IPS-18c (cell line): Measurements from ENCODE around the gene NBEA.
"Not testable (repeated sequence)": the region's sequence is repeated elsewhere in the genome, so short reads cannot be mapped to it uniquely, and the experiment has no call there.

ENCODE experiments used
- H3K4me3 ChIP-seq: 2 replicates; pipeline ENCODE4 v1.7.0; 2013; ENCODE audit warnings: low read depth, mild to moderate bottlenecking, low read length, moderate library complexity; ENCODE audit not compliant: insufficient read depth
- H3K9me3 ChIP-seq: one replicate; pipeline ENCODE4 v1.6.1; 2013; ENCODE audit warnings: mild to moderate bottlenecking, low read length, moderate library complexity; ENCODE audit not compliant: control insufficient read depth, insufficient read depth

Gene NBEA

DNA sequence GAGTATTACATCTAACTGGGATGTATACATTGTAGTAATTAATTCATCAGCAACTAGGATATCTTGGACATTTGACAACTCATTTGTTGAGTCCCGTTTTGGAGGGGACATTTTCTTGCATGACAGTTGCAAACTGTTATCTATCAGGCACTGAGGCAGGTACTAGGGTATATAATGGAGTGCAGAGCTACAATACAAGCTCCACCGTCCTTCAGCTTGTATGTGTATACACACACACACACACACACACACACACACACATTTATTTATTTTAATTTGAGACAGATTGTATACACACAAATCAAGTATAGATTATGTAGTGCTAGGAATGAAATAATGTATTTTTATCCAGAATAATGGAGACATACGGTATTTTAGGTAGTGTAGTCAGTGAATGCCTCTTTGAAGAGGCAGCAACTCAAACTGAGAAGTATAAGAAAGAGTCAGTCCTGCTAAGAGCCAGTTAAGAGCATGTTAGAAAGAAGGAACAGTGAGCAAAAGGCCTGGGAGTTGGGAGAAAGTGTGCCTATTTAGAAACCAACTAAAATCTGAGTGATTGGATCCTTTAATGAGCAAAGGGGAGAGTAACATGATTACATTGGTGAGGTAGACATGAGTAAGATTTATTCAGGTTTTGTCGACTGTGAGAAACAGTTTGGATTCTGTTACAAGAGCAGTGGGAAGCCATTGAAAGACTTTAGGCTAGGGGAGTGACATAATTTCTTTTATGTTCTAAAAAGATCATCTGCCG lies 74.5 kb downstream of the NBEA start:
- Histone ChIP-seq H3K4me3 (no peak overlapping the region), H3K9me3 (no peaks in the 10 kb centered on the region)

DNA sequence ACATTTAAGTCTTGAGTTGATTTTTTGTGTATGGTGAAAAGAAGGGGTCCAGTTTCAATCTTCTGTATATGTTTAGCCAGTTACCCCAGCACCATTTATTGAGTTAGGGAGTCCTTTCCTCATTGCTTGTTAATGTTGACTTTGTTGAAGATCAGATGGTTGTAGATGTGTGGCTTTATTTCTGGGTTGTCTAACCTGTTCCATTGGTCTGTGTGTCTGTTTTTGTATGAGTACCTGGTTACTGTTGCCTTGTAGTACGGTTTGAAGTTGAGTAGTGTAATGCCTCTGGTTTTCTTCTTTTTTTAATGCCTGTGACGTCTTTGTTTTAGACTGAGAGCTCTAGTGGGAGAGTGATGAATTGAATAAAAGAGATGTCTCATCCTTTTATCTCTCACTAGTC lies 83.2 kb downstream of the NBEA start:
- no peak overlapping the region for H3K4me3 ChIP-seq

DNA sequence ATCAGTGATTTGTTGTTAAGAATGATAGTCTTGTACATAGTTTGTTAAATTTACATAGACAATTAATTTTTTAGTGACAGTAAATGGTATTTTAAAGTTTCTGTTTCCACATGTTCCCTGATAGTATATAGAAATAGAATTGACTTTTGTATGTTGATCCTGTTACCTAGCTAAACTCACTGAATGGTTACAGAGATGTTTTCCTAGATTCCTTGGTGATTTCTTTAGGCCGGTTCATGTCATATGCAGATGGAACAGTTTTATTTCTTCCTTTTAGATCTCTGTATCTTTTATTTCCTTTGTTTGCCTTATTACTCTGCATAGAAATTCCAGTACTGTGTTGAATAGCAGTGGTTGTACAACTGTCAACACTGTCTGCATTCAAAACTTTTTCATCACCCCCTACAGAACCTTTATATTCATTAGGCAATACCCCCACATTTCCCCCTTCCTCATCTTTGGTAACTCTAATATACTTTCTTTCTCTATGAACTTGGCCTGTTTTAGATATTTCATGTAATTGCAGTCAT lies 86.3 kb downstream of the NBEA start:
- H3K4me3 ChIP-seq = no peak overlapping the region
- H3K9me3 ChIP-seq = no peaks in the 10 kb centered on the region

More for the DNA sequence above, 83.2 kb downstream of the NBEA start:
- H3K9me3 ChIP-seq = no peaks in the 10 kb centered on the region

DNA sequence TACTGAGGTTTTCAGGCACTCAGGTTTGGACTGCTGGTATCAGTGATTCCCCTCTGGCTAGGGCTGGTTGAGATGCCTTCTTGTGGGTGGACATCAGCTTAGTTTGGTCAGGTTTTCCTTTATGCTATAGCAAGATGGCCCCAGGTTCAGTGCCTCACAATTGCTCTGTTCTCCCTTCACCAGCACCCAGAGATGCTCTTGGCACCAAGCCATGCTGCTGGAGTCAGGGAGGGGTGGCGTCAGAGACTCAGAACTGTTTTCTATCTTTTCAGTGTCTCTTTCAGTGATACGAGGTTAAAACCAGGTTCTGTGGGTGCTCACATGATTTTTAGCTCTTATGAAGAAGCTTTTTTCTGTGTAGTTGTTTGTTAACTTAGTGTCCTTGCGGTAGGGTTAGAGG lies 96.9 kb downstream of the NBEA start:
- Histone ChIP-seq H3K4me3 (no peak overlapping the region), H3K9me3 (no peaks in the 10 kb centered on the region)

DNA sequence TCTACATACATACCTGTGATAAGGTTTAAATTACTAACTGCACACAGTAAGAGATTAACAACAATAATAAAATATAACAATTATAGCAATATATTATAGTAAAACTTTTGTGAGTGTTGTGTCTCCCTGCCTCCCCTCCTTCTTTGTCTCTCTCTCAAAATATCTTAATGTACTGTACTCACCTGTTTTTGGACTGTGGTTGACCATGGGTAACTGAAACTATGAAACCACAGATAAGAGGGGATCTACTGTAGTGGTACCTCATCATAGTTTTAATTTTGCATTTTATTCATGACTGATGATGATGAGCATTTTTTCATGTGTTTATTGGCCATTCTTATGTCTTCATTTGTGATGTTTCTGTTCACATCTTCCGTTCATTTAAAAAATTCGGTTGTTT lies 104.5 kb downstream of the NBEA start:
- no peak overlapping the region for H3K4me3 ChIP-seq
- H3K9me3 ChIP-seq = no peaks in the 10 kb centered on the region

GRCh38 chr13:35055705-35056104 lies 113.6 kb downstream of the NBEA start:
- no peaks in the 10 kb centered on the region for H3K9me3 ChIP-seq
- no peak overlapping the region for H3K4me3 ChIP-seq

- Histone ChIP-seq H3K9me3 (no peaks in the 10 kb centered on the region), H3K4me3 (no peak overlapping the region)
Observed at GRCh38 chr13:35057858-35058257, 115.8 kb downstream of the NBEA start.

- H3K9me3 ChIP-seq, H3K4me3 ChIP-seq: not testable (repeated sequence)
Observed at GRCh38 chr13:35058585-35058984, 116.5 kb downstream of the NBEA start.

GRCh38 chr13:35086667-35087066 lies 144.6 kb downstream of the NBEA start:
- Histone ChIP-seq H3K9me3 (no peaks in the 10 kb centered on the region), H3K4me3 (no peak overlapping the region)

GRCh38 chr13:35092251-35092650 lies 150.2 kb downstream of the NBEA start:
- Histone ChIP-seq H3K9me3 (no peaks in the 10 kb centered on the region), H3K4me3 (no peak overlapping the region)

DNA sequence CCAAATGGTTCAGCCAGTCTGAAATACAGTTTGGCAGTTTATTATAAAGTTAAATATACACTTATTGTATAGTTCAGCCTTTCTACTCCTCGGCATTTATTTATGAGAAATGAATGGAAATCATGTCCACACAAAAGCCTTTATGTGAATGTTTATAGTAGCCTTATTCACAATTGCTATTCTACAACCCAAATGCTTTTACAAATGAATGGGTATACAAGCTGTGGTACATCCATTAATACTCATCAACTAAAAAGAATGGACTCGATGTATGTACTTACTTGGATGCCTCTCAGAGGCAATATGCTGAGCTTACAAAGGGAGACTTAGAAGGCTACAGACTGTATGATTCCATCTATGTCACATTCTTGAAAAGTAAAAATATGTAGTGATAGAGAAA lies 150.7 kb downstream of the NBEA start:
- Histone ChIP-seq H3K9me3 (no peaks in the 10 kb centered on the region), H3K4me3 (no peak overlapping the region)

- Histone ChIP-seq H3K9me3 (no peaks in the 10 kb centered on the region), H3K4me3 (no peak overlapping the region)
Observed at GRCh38 chr13:35093356-35093755, 151.3 kb downstream of the NBEA start.

GRCh38 chr13:35106771-35107170 lies 164.7 kb downstream of the NBEA start:
- H3K9me3 ChIP-seq, H3K4me3 ChIP-seq: not testable (repeated sequence)

DNA sequence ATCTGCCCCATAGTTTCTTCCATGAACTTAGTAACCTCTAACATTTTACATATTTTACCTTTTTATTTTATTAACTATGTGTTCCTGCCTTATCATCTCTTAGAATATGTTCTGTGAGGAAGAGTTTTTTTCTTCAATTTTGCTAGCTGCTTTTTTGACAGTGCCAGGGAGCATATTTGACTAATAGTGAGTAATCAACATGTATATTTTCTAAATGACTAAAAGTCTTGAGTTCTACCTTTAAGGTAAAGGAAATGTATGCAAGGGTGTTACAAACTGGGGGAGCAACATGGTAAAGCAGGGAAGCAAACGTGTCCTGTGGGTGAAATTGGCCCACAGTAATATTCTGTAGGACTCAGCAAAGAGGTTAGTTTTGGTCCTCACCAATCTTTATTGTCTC lies 165.5 kb downstream of the NBEA start:
- Histone ChIP-seq H3K9me3 (no peaks in the 10 kb centered on the region), H3K4me3 (no peak overlapping the region)

GRCh38 chr13:35113612-35114011 lies 171.5 kb downstream of the NBEA start:
- not testable (repeated sequence) for H3K9me3 ChIP-seq, H3K4me3 ChIP-seq

DNA sequence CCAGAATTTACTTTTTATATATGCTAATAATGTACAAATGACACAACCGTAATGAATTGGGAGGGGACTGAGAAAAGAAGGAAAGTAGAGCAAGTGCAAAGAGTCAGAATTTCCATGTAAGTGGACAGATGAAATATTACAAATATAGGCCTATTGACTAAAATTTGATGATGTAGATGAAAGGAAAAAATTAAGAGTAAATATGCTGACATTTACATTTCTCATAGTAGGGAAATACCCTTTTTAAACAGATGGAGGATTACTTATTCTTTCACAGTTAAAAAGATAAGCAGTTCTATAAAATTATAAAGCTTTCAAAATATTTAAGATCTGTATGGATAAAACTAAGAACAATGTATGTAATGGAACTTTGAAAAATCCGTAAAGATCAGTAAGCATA lies 185.4 kb downstream of the NBEA start:
- H3K4me3 ChIP-seq = no peak overlapping the region
- no peaks in the 10 kb centered on the region for H3K9me3 ChIP-seq

GRCh38 chr13:35129500-35129899 lies 187.4 kb downstream of the NBEA start:
- no peaks in the 10 kb centered on the region for H3K9me3 ChIP-seq
- H3K4me3 ChIP-seq = no peak overlapping the region

DNA sequence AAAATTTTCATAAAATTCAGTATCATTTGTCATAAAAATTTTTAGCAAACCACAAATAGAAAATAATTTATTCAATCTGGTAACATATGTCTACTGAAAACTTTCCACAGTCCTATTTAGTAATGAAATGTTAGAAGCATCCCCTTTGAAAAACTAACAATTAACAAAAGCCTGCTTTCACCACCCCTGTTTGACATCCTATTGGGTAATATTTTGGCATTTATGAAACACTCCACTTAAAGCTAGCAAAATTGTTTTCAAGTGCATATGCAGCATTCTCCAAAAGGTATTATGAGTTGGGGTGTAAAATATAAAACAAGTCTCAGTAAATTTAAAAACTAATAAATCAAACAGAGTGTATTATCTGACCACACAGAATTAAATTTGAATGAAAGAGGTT lies 189.4 kb downstream of the NBEA start:
- Histone ChIP-seq H3K4me3 (no peak overlapping the region), H3K9me3 (no peaks in the 10 kb centered on the region)

DNA sequence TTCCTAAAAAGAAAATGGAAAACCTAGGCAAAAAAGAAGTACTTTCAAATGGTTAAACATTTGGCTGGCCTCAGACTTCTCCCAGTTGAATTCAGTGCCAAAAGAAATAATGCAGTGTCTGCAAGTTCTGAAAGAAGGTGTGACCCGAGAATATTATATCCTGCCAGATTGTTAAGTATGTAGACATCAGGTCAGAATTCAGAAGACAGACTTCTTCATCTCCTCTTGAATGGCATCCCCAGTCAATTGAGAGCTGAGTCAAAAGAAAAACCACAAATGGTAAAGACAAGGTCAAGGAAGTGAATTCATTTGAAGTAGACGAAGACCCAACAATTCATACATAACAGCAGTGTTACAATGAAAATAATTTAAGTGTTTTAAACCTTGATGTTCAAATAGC lies 194.5 kb downstream of the NBEA start:
- no peak overlapping the region for H3K4me3 ChIP-seq

More for the DNA sequence above, 194.5 kb downstream of the NBEA start:
- no peaks in the 10 kb centered on the region for H3K9me3 ChIP-seq
